HEK293 (cell line): ENCODE data around the gene CTTN.
"Not testable (repeated sequence)": the region's sequence is repeated elsewhere in the genome, so short reads cannot be mapped to it uniquely, and the experiment has no call there.

Experiments
- CTCF ChIA-PET: fragments of 350-600 bp; formaldehyde crosslinking; extraction: SDS; loops from one replicate; lab custom pipeline; 2021; ENCODE audit warnings: antibody characterized with exemption; lab: Yijun Ruan, JAX
- POLR2A ChIA-PET: fragments of 300-600 bp; formaldehyde crosslinking; extraction: SDS; loops from one replicate; lab custom pipeline; 2020; ENCODE audit warnings: antibody characterized with exemption, inconsistent platforms; lab: Yijun Ruan, JAX
- H3K27ac ChIP-seq: fragments of 200-500 bp; sonication (Bioruptor generic); 2 replicates; pipeline ENCODE4 v1.5.1; 2014; ENCODE audit warnings: low read depth, low read length, control low read depth, inconsistent platforms; ENCODE audit errors: extremely low read depth
- H3K36me3 ChIP-seq, 2 experiments: fragments of 200-500 bp in 1 of 2; sonication (Bioruptor generic) in 1 of 2; 1 replicate in 1 of 2; 2 replicates in 1 of 2; pipeline ENCODE4 v1.5.1; 2014 to 2017; ENCODE audit warnings: inconsistent platforms in 2 of 2, low read length in 2 of 2; ENCODE audit not compliant: control insufficient read depth in 2 of 2, insufficient read depth in 1 of 2
- H3K4me1 ChIP-seq: fragments of 200-500 bp; sonication (Bioruptor generic); 2 replicates; pipeline ENCODE4 v1.5.1; 2014; ENCODE audit warnings: mild to moderate bottlenecking, low read length, inconsistent platforms; ENCODE audit not compliant: control insufficient read depth, insufficient read depth
- H3K4me3 ChIP-seq: 2 replicates; pipeline ENCODE4 v1.5.1; 2011; ENCODE audit warnings: low read depth, mild to moderate bottlenecking, control low read depth, low read length, moderate library complexity
- H3K9me3 ChIP-seq: fragments of 200-500 bp; sonication (Bioruptor generic); 2 replicates; pipeline ENCODE4 v1.5.1; 2014; ENCODE audit warnings: low read depth, low read length, inconsistent platforms; ENCODE audit not compliant: control insufficient read depth, insufficient read depth
- FEZF1 ChIP-seq: fragments of 450-650 bp; formaldehyde crosslinking; IDR thresholded peaks from 2 replicates; pipeline ENCODE4 v1.5.1; 2016; ENCODE audit warnings: missing biosample characterization, missing genetic modification characterization
- KLF10 ChIP-seq: fragments of 450-650 bp; IDR thresholded peaks from 2 replicates; pipeline ENCODE4 v1.5.1; 2018; ENCODE audit warnings: missing biosample characterization, mild to moderate bottlenecking, missing genetic modification characterization
- PRDM2 ChIP-seq: fragments of 450-650 bp; formaldehyde crosslinking; IDR thresholded peaks from 2 replicates; pipeline ENCODE4 v1.5.1; 2016; ENCODE audit warnings: missing biosample characterization, missing genetic modification characterization, borderline replicate concordance
- PRDM4 ChIP-seq: fragments of 450-650 bp; formaldehyde crosslinking; IDR thresholded peaks from 2 replicates; pipeline ENCODE4 v1.5.1; 2017; ENCODE audit warnings: missing biosample characterization, missing genetic modification characterization
- ZFP37 ChIP-seq: fragments of 450-650 bp; formaldehyde crosslinking; IDR thresholded peaks from 2 replicates; pipeline ENCODE4 v1.5.1; 2016; ENCODE audit warnings: missing biosample characterization, missing genetic modification characterization
- ZNF112 ChIP-seq: fragments of 450-650 bp; formaldehyde crosslinking; IDR thresholded peaks from 2 replicates; pipeline ENCODE4 v1.5.0; 2017; ENCODE audit warnings: missing biosample characterization, missing genetic modification characterization
- ZNF133 ChIP-seq: fragments of 450-650 bp; formaldehyde crosslinking; IDR thresholded peaks from 2 replicates; pipeline ENCODE4 v1.5.1; 2016; ENCODE audit warnings: missing biosample characterization, missing genetic modification characterization
- ZNF184 ChIP-seq: fragments of 450-650 bp; IDR thresholded peaks from 2 replicates; pipeline ENCODE4 v1.5.1; 2018; ENCODE audit warnings: missing biosample characterization, mild to moderate bottlenecking, missing genetic modification characterization
- ZNF214 ChIP-seq: fragments of 450-650 bp; formaldehyde crosslinking; IDR thresholded peaks from 2 replicates; pipeline ENCODE4 v1.5.1; 2017; ENCODE audit warnings: missing biosample characterization, mild to moderate bottlenecking, missing genetic modification characterization, borderline replicate concordance
- ZNF37A ChIP-seq: fragments of 450-650 bp; IDR thresholded peaks from 2 replicates; pipeline ENCODE4 v1.5.1; 2018; ENCODE audit warnings: missing biosample characterization, missing genetic modification characterization
- ZNF394 ChIP-seq: fragments of 450-650 bp; formaldehyde crosslinking; IDR thresholded peaks from 2 replicates; pipeline ENCODE4 v1.5.1; 2016; ENCODE audit warnings: missing biosample characterization, missing genetic modification characterization, mild to moderate bottlenecking, moderate library complexity, borderline replicate concordance
- ZNF398 ChIP-seq: fragments of 450-650 bp; formaldehyde crosslinking; IDR thresholded peaks from 2 replicates; pipeline ENCODE4 v1.5.1; 2017; ENCODE audit warnings: missing biosample characterization, missing genetic modification characterization
- ZNF510 ChIP-seq: fragments of 450-650 bp; formaldehyde crosslinking; IDR thresholded peaks from 2 replicates; pipeline ENCODE4 v1.5.1; 2018; ENCODE audit warnings: mild to moderate bottlenecking, missing genetic modification characterization, missing biosample characterization; ENCODE audit not compliant: insufficient replicate concordance
- ZNF548 ChIP-seq: fragments of 450-650 bp; formaldehyde crosslinking; IDR thresholded peaks from 2 replicates; pipeline ENCODE4 v1.5.1; 2016; ENCODE audit warnings: missing biosample characterization, missing genetic modification characterization
- ZNF558 ChIP-seq: fragments of 450-650 bp; formaldehyde crosslinking; IDR thresholded peaks from 2 replicates; pipeline ENCODE4 v1.5.1; 2016; ENCODE audit warnings: missing biosample characterization, missing genetic modification characterization
- ZNF624 ChIP-seq: fragments of 450-650 bp; formaldehyde crosslinking; IDR thresholded peaks from 2 replicates; pipeline ENCODE4 v1.5.1; 2017; ENCODE audit warnings: missing biosample characterization, missing genetic modification characterization
- ZNF670 ChIP-seq: fragments of 450-650 bp; formaldehyde crosslinking; IDR thresholded peaks from 2 replicates; pipeline ENCODE4 v1.5.1; 2016; ENCODE audit warnings: missing biosample characterization, missing genetic modification characterization, low read depth
- ZNF747 ChIP-seq: fragments of 450-650 bp; formaldehyde crosslinking; IDR thresholded peaks from 2 replicates; pipeline ENCODE4 v1.5.1; 2016; ENCODE audit warnings: missing biosample characterization, missing genetic modification characterization

The CTTN gene

GRCh38 chr11:70407814-70408213, 9.5 kb downstream of the CTTN start:
- no peaks in the 10 kb centered on the region for H3K9me3 ChIP-seq
- TF ChIP-seq ZNF558 (tag by site-specific recombination): no peak
- TF ChIP-seq ZNF133 (tag by site-specific recombination): no peak
- TF ChIP-seq ZNF37A (tag by site-specific recombination): no peak
- TF ChIP-seq KLF10 (tag by site-specific recombination): no peak
- TF ChIP-seq FEZF1: no peak
- TF ChIP-seq ZNF548 (tag by site-specific recombination): no peak
- TF ChIP-seq ZNF624 (tag by site-specific recombination): no peak
- no peak for TF ChIP-seq ZNF214
- TF ChIP-seq ZNF670: no peak
- TF ChIP-seq, all 188 proteins: peak for 0
- POLR2A ChIA-PET: interaction anchor here (0.5 kb wide), 1 partner anchor 11 kb away, joined by 5 read pairs; no protein-coding TSS in a partner anchor
- CTCF ChIA-PET: interaction anchor here (0.7 to 1.1 kb wide), 2 partner anchors 10 to 812 kb away, joined by 3 to 5 read pairs; no protein-coding TSS in a partner anchor
- no peak overlapping the region for H3K4me3 ChIP-seq
- no peaks in the 10 kb centered on the region for H3K4me1 ChIP-seq
- H3K27ac ChIP-seq: no peak overlapping the region
- peaks cover 18 to 83% of the 10 kb centered on the region in 2 experiments for H3K36me3 ChIP-seq

GRCh38 chr11:70408326-70408725, 10.0 kb downstream of the CTTN start:
- CTCF ChIA-PET: interaction anchor here (0.7 to 1.1 kb wide), 2 partner anchors 10 to 811 kb away, joined by 3 to 5 read pairs; no protein-coding TSS in a partner anchor
- POLR2A ChIA-PET: interaction anchor here (0.5 kb wide), 1 partner anchor 11 kb away, joined by 5 read pairs; no protein-coding TSS in a partner anchor

GRCh38 chr11:70409437-70409836, 11.1 kb downstream of the CTTN start:
- peaks cover 18 to 92% of the 10 kb centered on the region in 2 experiments for H3K36me3 ChIP-seq
- TF ChIP-seq ZNF398 (tag by site-specific recombination): no peak
- H3K4me1 ChIP-seq: no peaks in the 10 kb centered on the region
- ChIA-PET POLR2A (no interaction called here), CTCF (interaction anchor here (0.9 kb wide), 1 partner anchor 8 kb away, joined by 3 read pairs; no protein-coding TSS in a partner anchor)
- no peak overlapping the region for H3K27ac ChIP-seq
- no peaks in the 10 kb centered on the region for H3K9me3 ChIP-seq
- no peak overlapping the region for H3K4me3 ChIP-seq

More at GRCh38 chr11:70408326-70408725, 10.0 kb downstream of the CTTN start:
- H3K4me3 ChIP-seq, H3K4me1 ChIP-seq, H3K27ac ChIP-seq, H3K9me3 ChIP-seq: not testable (repeated sequence)
- H3K36me3 ChIP-seq: peaks cover 18 to 88% of the 10 kb centered on the region in 2 experiments

- peaks cover 18 to 96% of the 10 kb centered on the region in 2 experiments for H3K36me3 ChIP-seq
- ChIA-PET POLR2A (no interaction called here), CTCF (interaction anchor here (0.9 to 1.0 kb wide), 2 partner anchors 9 to 10 kb away, joined by 3 to 4 read pairs; no protein-coding TSS in a partner anchor)
- no peak for TF ChIP-seq ZNF184 (tag by site-specific recombination)
- TF ChIP-seq ZFP37 (tag by site-specific recombination): no peak
- no peak for TF ChIP-seq PRDM4 (tag by site-specific recombination)
- TF ChIP-seq ZNF510: no peak
- TF ChIP-seq PRDM2 (tag by site-specific recombination): no peak
- no peak for TF ChIP-seq ZNF394 (tag by site-specific recombination)
- TF ChIP-seq ZNF747 (tag by site-specific recombination): no peak
- no peak for TF ChIP-seq ZNF112 (tag by site-specific recombination)
These were observed 11.5 kb downstream of the CTTN start for GRCh38 chr11:70409871-70410270.

More at GRCh38 chr11:70409871-70410270, 11.5 kb downstream of the CTTN start:
- Histone ChIP-seq H3K4me1 (no peaks in the 10 kb centered on the region), H3K9me3 (no peaks in the 10 kb centered on the region), H3K4me3 (no peak overlapping the region), H3K27ac (no peak overlapping the region)
